Activated naive CD8-positive, alpha-beta T cell treated with anti-CD3 and anti-CD28 coated beads for 36 hours (primary cell): ENCODE data around the gene ZNF229. TPM values are rescaled to one million over a fixed set of nuclear protein-coding genes. Genes with fewer than 3 reads are reported as not detected.
A peak's percentile ranks its signal among the peaks of the same experiment; 100 is the strongest.
"Not testable (repeated sequence)": the region's sequence is repeated elsewhere in the genome, so short reads cannot be mapped to it uniquely, and the experiment has no call there.

ENCODE experiments used
- DNase-seq: peaks from one replicate; pipeline ENCODE4 v3.0.0; 2021
- H3K27ac Mint-ChIP-seq: one replicate; pipeline ENCODE4 v1.8.0; 2022; ENCODE audit warnings: mild to moderate bottlenecking, moderate library complexity, mixed read lengths
- H3K27me3 Mint-ChIP-seq: one replicate; pipeline ENCODE4 v1.8.0; 2022; ENCODE audit warnings: mild to moderate bottlenecking, mixed read lengths
- H3K36me3 Mint-ChIP-seq: one replicate; pipeline ENCODE4 v1.8.0; 2021; ENCODE audit warnings: mild to moderate bottlenecking, mixed read lengths
- H3K4me1 Mint-ChIP-seq: one replicate; pipeline ENCODE4 v1.8.0; 2021; ENCODE audit warnings: mixed read lengths
- H3K4me3 Mint-ChIP-seq: one replicate; pipeline ENCODE4 v1.8.0; 2022; ENCODE audit warnings: mild to moderate bottlenecking, moderate library complexity, mixed read lengths
- H3K9me3 Mint-ChIP-seq: one replicate; pipeline ENCODE4 v1.8.0; 2022; ENCODE audit warnings: mixed read lengths
- total RNA-seq, 2 experiments: library from RNA; stranded (reverse); gene quantifications; one replicate each; pipeline ENCODE4 v1.2.3, GENCODE V29; 2021

ZNF229 gene
- 1 to 10 TPM; 3.0 to 4.5 TPM for total RNA-seq

GRCh38 chr19:44447916-44448674, at the start of gene ZNF229:
ZNF229 (minus strand) TSS chr19:44448472; CDS start chr19:44442847, 5,625 bp downstream.
- H3K27me3 Mint-ChIP-seq, result peaks cover 4% of the 10 kb centered on the region
- peak within 1 kb of the TSS; percentile 90 for H3K4me3 Mint-ChIP-seq
- DNase-seq, result peak; percentile 88
- peaks cover 8% of the 10 kb centered on the region for H3K4me1 Mint-ChIP-seq
- peaks cover 69% of the 10 kb centered on the region for H3K36me3 Mint-ChIP-seq
- peak within 1 kb of the TSS; percentile 89 for H3K27ac Mint-ChIP-seq
- H3K9me3 Mint-ChIP-seq, result peaks cover 68% of the 10 kb centered on the region

GRCh38 chr19:44496711-44497110, 48.4 kb upstream of the ZNF229 start:
- H3K9me3 Mint-ChIP-seq, result peaks cover 67% of the 10 kb centered on the region
- peaks cover 89% of the 10 kb centered on the region for H3K36me3 Mint-ChIP-seq
- H3K4me3 Mint-ChIP-seq, result no peak overlapping the region
- H3K4me1 Mint-ChIP-seq, result peaks cover 22% of the 10 kb centered on the region
- no peak overlapping the region for H3K27ac Mint-ChIP-seq
- H3K27me3 Mint-ChIP-seq, result no peaks in the 10 kb centered on the region
- DNase-seq, result no peak

DNA sequence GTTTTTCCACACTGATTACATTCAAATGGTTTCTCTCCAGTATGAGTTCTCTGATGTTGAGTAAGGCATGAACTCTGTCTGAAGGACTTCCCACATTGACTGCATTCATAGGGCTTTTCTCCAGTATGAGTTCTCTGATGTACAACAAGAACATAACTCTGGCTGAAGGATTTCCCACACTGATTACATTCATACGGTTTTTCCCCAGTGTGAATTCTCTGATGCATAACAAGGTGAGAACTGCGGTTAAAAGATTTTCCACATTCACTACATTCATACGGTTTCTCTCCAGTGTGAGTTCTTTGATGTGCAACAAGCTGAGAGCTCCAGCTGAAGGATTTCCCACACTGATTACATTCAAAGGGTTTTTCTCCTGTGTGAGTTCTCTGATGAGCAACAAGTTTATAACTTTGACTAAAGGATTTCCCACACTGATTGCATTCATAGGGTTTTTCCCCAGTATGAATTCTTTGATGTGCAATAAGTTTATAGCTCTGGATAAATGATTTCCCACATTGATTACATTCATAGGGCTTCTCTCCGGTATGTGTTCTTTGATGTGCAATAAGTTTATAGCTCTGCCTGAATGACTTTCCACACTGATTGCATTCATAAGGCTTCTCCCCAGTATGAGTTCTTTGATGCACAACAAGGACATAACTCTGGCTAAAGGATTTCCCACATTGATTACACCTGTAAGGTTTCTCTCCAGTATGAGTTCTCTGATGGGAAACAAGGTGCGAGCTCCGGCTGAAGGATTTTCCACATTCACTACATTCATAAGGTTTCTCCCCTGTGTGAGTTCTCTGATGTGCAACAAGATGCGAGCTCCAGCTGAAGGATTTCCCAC, 28.5 kb upstream of the ZNF229 start:
- Mint-ChIP-seq H3K4me1 (no peaks in the 10 kb centered on the region), H3K36me3 (peaks cover 91% of the 10 kb centered on the region), H3K27me3 (no peaks in the 10 kb centered on the region), H3K9me3 (peaks cover 72% of the 10 kb centered on the region), H3K4me3 (peak overlapping the region; percentile 43), H3K27ac (peak overlapping the region; percentile 74)
- DNase-seq, result no peak

DNA sequence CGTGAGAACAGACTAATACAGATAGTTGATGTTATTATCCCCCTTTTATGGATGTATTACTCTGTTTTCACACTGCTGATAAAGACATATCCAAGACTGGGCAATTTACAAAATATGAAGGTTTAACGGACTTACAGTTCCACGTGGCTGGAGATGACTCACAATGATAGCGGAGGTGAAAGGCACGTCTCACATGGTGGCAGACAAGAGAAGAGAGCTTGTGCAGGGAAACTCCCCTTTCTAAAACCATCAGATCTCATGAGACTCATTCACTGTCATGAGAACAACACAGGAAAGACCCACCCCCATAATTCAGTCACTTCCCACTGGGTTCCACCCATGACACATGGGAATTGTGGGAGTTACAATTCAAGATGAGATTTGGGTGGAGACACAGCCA, 20.5 kb upstream of the ZNF229 start:
- Mint-ChIP-seq H3K9me3 (peaks cover 78% of the 10 kb centered on the region), H3K36me3 (peaks cover 46% of the 10 kb centered on the region)
- H3K27me3 Mint-ChIP-seq, H3K4me1 Mint-ChIP-seq, H3K27ac Mint-ChIP-seq, DNase-seq, H3K4me3 Mint-ChIP-seq: not testable (repeated sequence)

DNA sequence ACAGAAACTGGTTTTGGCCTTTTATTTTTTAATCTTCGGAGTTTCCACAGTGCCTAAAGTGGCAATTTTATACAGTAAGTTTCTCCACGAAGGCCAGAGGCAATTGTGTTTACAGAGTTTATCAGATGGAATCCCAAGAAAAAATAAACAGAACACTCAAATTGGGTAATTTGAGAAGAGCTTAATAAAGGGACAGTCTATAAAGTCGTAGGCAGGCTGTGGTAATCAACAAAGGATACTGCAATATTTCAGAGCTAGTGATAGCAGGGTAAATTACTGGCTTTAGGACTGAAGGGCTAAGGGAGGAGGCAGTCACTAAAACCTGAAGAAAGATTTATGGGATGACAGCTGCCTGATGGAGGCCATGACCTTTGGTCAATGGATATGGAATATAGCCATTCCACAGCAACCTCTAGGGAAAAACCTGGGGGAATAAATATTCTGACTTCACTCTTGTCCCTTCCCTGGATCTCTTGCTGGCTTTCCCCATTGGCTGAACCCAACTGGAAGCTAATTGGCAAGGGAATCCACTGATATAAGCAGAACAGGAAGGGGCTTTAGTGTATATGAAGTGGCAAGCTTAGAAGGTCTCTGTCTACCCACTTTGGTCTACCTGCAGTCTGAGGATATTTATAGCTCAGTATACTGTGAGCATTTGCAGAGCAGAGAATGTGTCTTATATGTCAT, 14.5 kb upstream of the ZNF229 start:
- DNase-seq, H3K4me1 Mint-ChIP-seq, H3K4me3 Mint-ChIP-seq, H3K27me3 Mint-ChIP-seq, H3K27ac Mint-ChIP-seq: not testable (repeated sequence)
- H3K36me3 Mint-ChIP-seq, result peaks cover 16% of the 10 kb centered on the region
- H3K9me3 Mint-ChIP-seq, result peaks cover 45% of the 10 kb centered on the region

DNA sequence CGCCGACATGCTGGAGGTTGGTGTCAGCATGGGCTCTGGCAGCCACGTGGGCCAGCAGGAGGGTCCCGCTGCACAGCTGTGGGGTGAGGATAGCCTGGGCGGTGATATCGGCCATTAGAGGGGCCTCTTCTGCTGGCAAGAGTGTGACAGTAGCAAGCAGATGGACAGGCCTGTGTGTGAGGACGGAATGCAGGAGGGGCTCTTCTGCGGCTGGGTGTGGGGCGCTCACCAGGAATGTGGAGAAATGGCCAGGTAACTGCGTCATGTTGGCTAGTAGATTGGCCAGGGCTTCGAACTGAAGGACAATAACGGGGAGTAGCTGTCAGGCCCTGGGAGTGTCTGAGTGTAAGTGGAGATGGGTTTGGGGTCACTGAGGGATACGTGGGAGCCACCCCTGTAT, 7.7 kb upstream of the ZNF229 start:
- peaks cover 24% of the 10 kb centered on the region for H3K36me3 Mint-ChIP-seq
- H3K9me3 Mint-ChIP-seq, result peaks cover 40% of the 10 kb centered on the region
- DNase-seq, H3K4me3 Mint-ChIP-seq, H3K27ac Mint-ChIP-seq, H3K4me1 Mint-ChIP-seq, H3K27me3 Mint-ChIP-seq: not testable (repeated sequence)

DNA sequence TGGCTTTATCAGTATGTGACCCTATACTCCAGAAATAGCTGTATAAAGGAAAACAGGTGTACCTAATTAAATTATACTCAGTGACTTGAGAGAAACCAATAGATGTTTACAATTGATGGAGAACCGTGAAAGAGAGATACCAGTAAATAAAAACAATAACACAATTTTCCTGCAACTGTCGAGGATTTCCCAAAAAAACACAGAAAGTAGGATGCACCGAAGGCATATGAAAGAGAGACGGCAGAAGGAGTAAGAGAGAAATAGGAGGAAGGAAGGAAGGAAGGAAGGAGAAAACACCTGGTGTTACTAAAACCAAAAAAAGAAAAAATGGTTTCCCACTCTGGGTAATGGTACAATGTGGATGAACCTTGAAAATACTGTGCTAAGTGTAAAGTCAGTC, 6.8 kb upstream of the ZNF229 start:
- Mint-ChIP-seq H3K27ac (no peak overlapping the region), H3K27me3 (peaks cover 4% of the 10 kb centered on the region), H3K4me1 (no peaks in the 10 kb centered on the region), H3K4me3 (no peak overlapping the region), H3K9me3 (peaks cover 45% of the 10 kb centered on the region), H3K36me3 (peaks cover 28% of the 10 kb centered on the region)
- no peak for DNase-seq

DNA sequence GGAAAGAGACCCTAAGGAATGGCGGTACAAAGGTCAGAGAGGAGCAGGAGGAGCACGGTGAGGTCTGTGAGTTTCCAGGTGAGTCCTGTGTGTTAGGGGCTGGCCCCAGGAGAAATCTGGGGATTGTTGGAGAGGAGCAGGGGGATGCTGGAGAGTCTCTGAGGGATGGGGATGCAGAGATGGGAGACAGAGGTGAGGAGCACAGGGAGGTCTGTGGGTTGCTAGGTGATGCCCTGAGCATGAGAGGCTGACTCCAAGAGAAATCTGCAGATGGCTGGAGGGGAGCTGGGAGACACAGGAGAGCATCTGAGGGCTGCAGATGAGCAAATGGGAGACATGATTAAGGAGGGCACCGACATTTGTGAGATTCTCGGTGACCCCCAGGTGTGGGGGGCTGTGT, 4.1 kb upstream of the ZNF229 start:
- peaks cover 43% of the 10 kb centered on the region for H3K36me3 Mint-ChIP-seq
- H3K27me3 Mint-ChIP-seq, result peaks cover 4% of the 10 kb centered on the region
- H3K9me3 Mint-ChIP-seq, result peaks cover 52% of the 10 kb centered on the region
- H3K4me3 Mint-ChIP-seq, result no peak overlapping the region
- H3K4me1 Mint-ChIP-seq, result peaks cover 6% of the 10 kb centered on the region
- DNase-seq, result no peak
- no peak overlapping the region for H3K27ac Mint-ChIP-seq

- Mint-ChIP-seq H3K27me3 (peaks cover 4% of the 10 kb centered on the region), H3K4me1 (peaks cover 7% of the 10 kb centered on the region), H3K9me3 (peaks cover 56% of the 10 kb centered on the region), H3K36me3 (peaks cover 48% of the 10 kb centered on the region), H3K4me3 (no peak overlapping the region), H3K27ac (no peak overlapping the region)
- no peak for DNase-seq
These were observed 3.4 kb upstream of the ZNF229 start for GRCh38 chr19:44451687-44452086.

- no peaks in the 10 kb centered on the region for H3K27me3 Mint-ChIP-seq
- H3K9me3 Mint-ChIP-seq, result peaks cover 59% of the 10 kb centered on the region
- H3K4me1 Mint-ChIP-seq, result no peaks in the 10 kb centered on the region
- peaks cover 87% of the 10 kb centered on the region for H3K36me3 Mint-ChIP-seq
- no peak for DNase-seq
- H3K27ac Mint-ChIP-seq, result no peak overlapping the region
- no peak overlapping the region for H3K4me3 Mint-ChIP-seq
These were observed 9.8 kb downstream of the ZNF229 start for GRCh38 chr19:44438441-44438840.

GRCh38 chr19:44435441-44435840, 12.8 kb downstream of the ZNF229 start:
- H3K4me3 Mint-ChIP-seq, result no peak overlapping the region
- H3K9me3 Mint-ChIP-seq, result peaks cover 60% of the 10 kb centered on the region
- no peak for DNase-seq
- no peaks in the 10 kb centered on the region for H3K27me3 Mint-ChIP-seq
- H3K36me3 Mint-ChIP-seq, result peaks cover 87% of the 10 kb centered on the region
- no peaks in the 10 kb centered on the region for H3K4me1 Mint-ChIP-seq
- no peak overlapping the region for H3K27ac Mint-ChIP-seq

- H3K9me3 Mint-ChIP-seq, result peaks cover 70% of the 10 kb centered on the region
- DNase-seq, result no peak
- no peaks in the 10 kb centered on the region for H3K4me1 Mint-ChIP-seq
- H3K27ac Mint-ChIP-seq, result no peak overlapping the region
- no peak overlapping the region for H3K4me3 Mint-ChIP-seq
- peaks cover 84% of the 10 kb centered on the region for H3K36me3 Mint-ChIP-seq
- H3K27me3 Mint-ChIP-seq, result no peaks in the 10 kb centered on the region
These were observed 17.3 kb downstream of the ZNF229 start for GRCh38 chr19:44430956-44431355.

GRCh38 chr19:44415553-44415952, 32.7 kb downstream of the ZNF229 start:
- peaks cover 41% of the 10 kb centered on the region for H3K9me3 Mint-ChIP-seq
- not testable (repeated sequence) for H3K27ac Mint-ChIP-seq, H3K4me1 Mint-ChIP-seq, H3K36me3 Mint-ChIP-seq, DNase-seq, H3K27me3 Mint-ChIP-seq, H3K4me3 Mint-ChIP-seq

GRCh38 chr19:44401139-44402115, 46.8 kb downstream of the ZNF229 start, which contains the start of gene ZNF285:
ZNF285 (minus strand) TSS chr19:44401608; CDS start chr19:44397213, 4,395 bp downstream.
- H3K36me3 Mint-ChIP-seq, result peaks cover 38% of the 10 kb centered on the region
- peak within 1 kb of the TSS; percentile 88 for H3K4me3 Mint-ChIP-seq
- peaks cover 12% of the 10 kb centered on the region for H3K4me1 Mint-ChIP-seq
- peak; percentile 91 for DNase-seq
- H3K27me3 Mint-ChIP-seq, result peaks cover 6% of the 10 kb centered on the region
- H3K27ac Mint-ChIP-seq, result peak within 1 kb of the TSS; percentile 73
- H3K9me3 Mint-ChIP-seq, result peaks cover 38% of the 10 kb centered on the region
